HCT116 (cell line): ENCODE measurements around the gene OR14I1. TPM values are rescaled to one million over a fixed set of nuclear protein-coding genes. Genes with fewer than 3 reads are reported as not detected.

Source experiments
- ATAC-seq: fragments of 200-7000 bp; cut with Tn5 transposase; 2 replicates; pipeline ENCODE4 v1.9.1; 2020; ENCODE audit warnings: mild to moderate bottlenecking, moderate library complexity
- BruUV-seq: library from RNA; stranded (reverse); fragments of 400-500 nt; replicated peaks from 2 replicates; lab custom pipeline; 2021; lab: Mats Ljungman, UMichigan
- CTCF ChIA-PET: fragments of 300-600 bp; sonication (Branson Sonifier 250); formaldehyde crosslinking; loops from one replicate; lab custom pipeline; 2021; ENCODE audit warnings: antibody characterized with exemption; lab: Charles Lee
- POLR2A ChIA-PET: fragments of 300-600, 350-600 bp; sonication (Branson Sonifier 250); formaldehyde crosslinking; loops from one replicate; lab custom pipeline; 2021; ENCODE audit warnings: antibody characterized with exemption; lab: Charles Lee
- RAD21 ChIA-PET, 2 experiments: fragments of 300-600 bp; sonication (Branson Sonifier 250); formaldehyde crosslinking; loops; one replicate each; lab custom pipeline; 2023; ENCODE audit warnings: low total read pairs in 2 of 2; ENCODE audit not compliant: uncharacterized antibody in 2 of 2, unreplicated experiment in 2 of 2, low non-redundant PET in 1 of 2; lab: Charles Lee
- DNase-seq: peaks from one replicate; pipeline ENCODE4 v3.0.0-alpha.2; 2010; ENCODE audit warnings: low read depth, low spot score
- H2AFZ ChIP-seq: fragments of 200-600 bp; shearing (Covaris generic), sonication (generic); 2 replicates; pipeline ENCODE4 v1.6.1; 2017; ENCODE audit warnings: low read depth, mixed run types, mixed read lengths, antibody characterized with exemption, low read length; ENCODE audit not compliant: poor library complexity, severe bottlenecking
- H3K27ac ChIP-seq: 2 replicates; pipeline ENCODE4 v1.5.1; 2012; ENCODE audit warnings: low read depth, low read length
- H3K27me3 ChIP-seq: fragments of 200-600 bp; sonication (generic); 2 replicates; pipeline ENCODE4 v1.6.1; 2016; ENCODE audit warnings: mixed run types, low read length, mixed read lengths; ENCODE audit not compliant: insufficient read depth
- H3K36me3 ChIP-seq, 2 experiments: fragments of 200-500 bp in 1 of 2; fragments of 200-600 bp in 1 of 2; sonication (Bioruptor generic) in 1 of 2; sonication (generic) in 1 of 2; 2 replicates each; pipeline versions ENCODE4 v1.5.1 to v1.6.1; 2014 to 2016; ENCODE audit warnings: low read length in 2 of 2, inconsistent platforms in 1 of 2, mixed read lengths in 1 of 2, mixed run types in 1 of 2; ENCODE audit not compliant: insufficient read depth in 2 of 2, control insufficient read depth in 1 of 2
- H3K4me1 ChIP-seq, 2 experiments: fragments of 200-600 bp in 1 of 2; sonication (generic) in 1 of 2; 2 replicates each; pipeline versions ENCODE4 v1.5.1 to v1.6.1; 2012 to 2017; ENCODE audit warnings: low read length in 2 of 2, inconsistent platforms in 1 of 2, mild to moderate bottlenecking in 1 of 2, mixed read lengths in 1 of 2, mixed run types in 1 of 2, moderate library complexity in 1 of 2; ENCODE audit not compliant: insufficient read depth in 2 of 2, control insufficient read depth in 1 of 2
- H3K4me2 ChIP-seq: fragments of 200-600 bp; sonication (generic); 2 replicates; pipeline ENCODE4 v1.6.1; 2017; ENCODE audit warnings: mixed run types, low read length, mixed read lengths
- H3K4me3 ChIP-seq, 2 experiments: fragments of 200-600 bp in 1 of 2; sonication (generic) in 1 of 2; replicated peaks in 1 of 2; 2 replicates each; pipeline ENCODE4 v1.5.1; 2011 to 2016; ENCODE audit warnings: low read length in 2 of 2, control low read depth in 1 of 2, low read depth in 1 of 2, mild to moderate bottlenecking in 1 of 2, mixed read lengths in 1 of 2, mixed run types in 1 of 2
- H3K79me2 ChIP-seq: fragments of 200-600 bp; sonication (generic); 2 replicates; pipeline ENCODE4 v1.6.1; 2017; ENCODE audit warnings: mild to moderate bottlenecking, mixed run types, low read length, moderate library complexity, mixed read lengths; ENCODE audit not compliant: insufficient read depth
- H3K9ac ChIP-seq: fragments of 200-600 bp; sonication (generic); 2 replicates; pipeline ENCODE4 v1.6.1; 2016; ENCODE audit warnings: low read length, mixed read lengths
- H3K9me2 ChIP-seq: fragments of 200-600 bp; sonication (generic), shearing (Covaris generic); 2 replicates; pipeline ENCODE4 v1.6.1; 2017; ENCODE audit warnings: mixed run types, mild to moderate bottlenecking, moderate library complexity; ENCODE audit not compliant: insufficient read depth
- H3K9me3 ChIP-seq, 2 experiments: fragments of 200-500 bp in 1 of 2; fragments of 200-600 bp in 1 of 2; sonication (Bioruptor generic) in 1 of 2; sonication (generic) in 1 of 2; 2 replicates each; pipeline ENCODE4 v1.6.1; 2014 to 2017; ENCODE audit warnings: low read length in 2 of 2, mixed read lengths in 2 of 2, inconsistent platforms in 1 of 2, low read depth in 1 of 2, mild to moderate bottlenecking in 1 of 2, mixed run types in 1 of 2, moderate library complexity in 1 of 2; ENCODE audit not compliant: control insufficient read depth in 1 of 2, insufficient read depth in 1 of 2
- H4K20me1 ChIP-seq: fragments of 200-600 bp; sonication (generic), shearing (Covaris generic); 2 replicates; pipeline ENCODE4 v1.6.1; 2017; ENCODE audit warnings: mixed run types, mild to moderate bottlenecking, moderate library complexity; ENCODE audit not compliant: insufficient read depth
- CBX3 ChIP-seq: IDR thresholded peaks from 2 replicates; pipeline ENCODE4 v1.6.1; 2012; ENCODE audit warnings: low read depth
- CEBPB ChIP-seq: IDR thresholded peaks from 2 replicates; pipeline ENCODE4 v1.6.1; 2012; ENCODE audit warnings: low read depth
- ELF1 ChIP-seq: IDR thresholded peaks from 2 replicates; pipeline ENCODE4 v1.6.1; 2012; ENCODE audit warnings: low read depth, borderline replicate concordance
- EZH2 ChIP-seq: fragments of 200-600 bp; sonication (generic); IDR thresholded peaks from 2 replicates; pipeline ENCODE4 v1.6.1; 2017; ENCODE audit warnings: antibody characterized with exemption, mixed run types
- FOSL1 ChIP-seq: IDR thresholded peaks from 2 replicates; pipeline ENCODE4 v1.6.1; 2012; ENCODE audit warnings: low read depth
- JUND ChIP-seq: IDR thresholded peaks from 2 replicates; pipeline ENCODE4 v1.6.1; 2012
- POLR2AphosphoS5 ChIP-seq: IDR thresholded peaks from 2 replicates; pipeline ENCODE4 v1.6.1; 2011; ENCODE audit warnings: mild to moderate bottlenecking, low read depth, low read length, moderate library complexity
- RAD21 ChIP-seq: IDR thresholded peaks from 2 replicates; pipeline ENCODE4 v1.6.1; 2012; ENCODE audit warnings: low read depth, mild to moderate bottlenecking
- SP1 ChIP-seq: IDR thresholded peaks from 2 replicates; pipeline ENCODE4 v1.6.1; 2012; ENCODE audit warnings: low read depth
- SRF ChIP-seq: IDR thresholded peaks from 2 replicates; pipeline ENCODE4 v1.6.1; 2012; ENCODE audit warnings: low read depth
- TCF7L2 ChIP-seq: IDR thresholded peaks from 2 replicates; pipeline ENCODE4 v1.7.0; 2011; ENCODE audit warnings: borderline replicate concordance, inconsistent platforms; ENCODE audit not compliant: insufficient read depth, insufficient read length; ENCODE audit errors: extremely low read depth
- YY1 ChIP-seq: IDR thresholded peaks from 2 replicates; pipeline ENCODE4 v1.6.1; 2011; ENCODE audit warnings: low read length, low read depth, moderate library complexity, mild to moderate bottlenecking; ENCODE audit not compliant: insufficient replicate concordance; ENCODE audit errors: extremely low read depth
- ZNF274 ChIP-seq: fragments of 200-500 bp; sonication (Bioruptor generic); IDR thresholded peaks from 2 replicates; pipeline ENCODE4 v1.6.1; 2014; ENCODE audit warnings: mild to moderate bottlenecking, low read depth, low read length, inconsistent platforms
- intact Hi-C: fragments of 100-400 bp; cut with micrococcal nuclease; formaldehyde crosslinking; loops from 2 replicates; pipeline ENCODE4 v1.10.0; 2022
- total RNA-seq: library from RNA; stranded (reverse); gene quantifications from one replicate; pipeline ENCODE4 v1.2.1, GENCODE V29; 2021; ENCODE audit not compliant: unreplicated experiment
- TF ChIP-seq, protein P1 (sequence below): IDR thresholded peaks from 2 replicates; pipeline ENCODE4 v1.6.1; 2011; ENCODE audit warnings: mild to moderate bottlenecking, low read length, moderate library complexity; ENCODE audit not compliant: insufficient replicate concordance; ENCODE audit errors: extremely low read depth
- TF ChIP-seq, protein P2 (sequence below): IDR thresholded peaks from 2 replicates; pipeline ENCODE4 v1.6.1; 2012
- TF ChIP-seq, protein P3 (sequence below): IDR thresholded peaks from 2 replicates; pipeline ENCODE4 v1.6.1; 2012; ENCODE audit warnings: low read depth

OR14I1 gene
- total RNA-seq, 1 experiment from 2014 or later = not detected

DNA sequence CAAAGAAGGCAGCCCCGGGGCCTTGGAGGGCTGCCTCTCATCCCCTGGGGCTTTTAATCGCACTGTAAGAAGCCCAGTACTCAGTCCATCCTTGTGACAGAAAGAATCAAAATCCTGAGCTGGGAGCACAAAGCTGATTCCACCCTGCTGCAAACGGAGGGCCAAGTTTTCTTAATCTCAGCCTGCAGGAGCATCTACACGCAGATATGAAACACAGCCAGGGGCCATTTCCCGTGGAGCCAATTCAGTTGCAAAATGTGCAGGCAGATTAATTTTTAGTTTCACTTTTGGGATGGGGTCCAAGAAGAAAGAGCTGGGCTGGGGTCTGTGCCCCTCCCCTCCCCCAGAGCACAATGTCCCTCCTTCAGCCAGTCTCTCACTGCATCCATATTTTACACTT is 48.6 kb upstream of the OR14I1 start:
- no peaks in the 10 kb centered on the region for H3K27me3 ChIP-seq
- no peaks in the 10 kb centered on the region for H3K9me2 ChIP-seq
- no peaks in the 10 kb centered on the region for H3K79me2 ChIP-seq
- no TSS peak for BruUV-seq
- no peak for DNase-seq
- no peak overlapping the region for H3K9ac ChIP-seq
- RAD21 ChIA-PET = no interaction called here
- no peak for ATAC-seq
- H3K36me3 ChIP-seq = no peaks in the 10 kb centered on the region
- POLR2A ChIA-PET = no interaction called here
- no peaks in the 10 kb centered on the region for H4K20me1 ChIP-seq
- CTCF ChIA-PET = no interaction called here
- no peak overlapping the region for H3K4me3 ChIP-seq
- no peak for TF ChIP-seq POLR2AphosphoS5
- TF ChIP-seq TCF7L2 = no peak
- TF ChIP-seq RAD21 = no peak
- TF ChIP-seq FOSL1 = no peak
- no peak for TF ChIP-seq EZH2
- no peak for TF ChIP-seq CBX3
- H3K27ac ChIP-seq = no peak overlapping the region
- H3K9me3 ChIP-seq = peaks cover 0 to 11% of the 10 kb centered on the region in 2 experiments; a peak in 1 of 4 replicates
- intact Hi-C loops = no loop called here
- no peaks in the 10 kb centered on the region for H3K4me1 ChIP-seq
- no peak overlapping the region for H2AFZ ChIP-seq
- no peak overlapping the region for H3K4me2 ChIP-seq

DNA sequence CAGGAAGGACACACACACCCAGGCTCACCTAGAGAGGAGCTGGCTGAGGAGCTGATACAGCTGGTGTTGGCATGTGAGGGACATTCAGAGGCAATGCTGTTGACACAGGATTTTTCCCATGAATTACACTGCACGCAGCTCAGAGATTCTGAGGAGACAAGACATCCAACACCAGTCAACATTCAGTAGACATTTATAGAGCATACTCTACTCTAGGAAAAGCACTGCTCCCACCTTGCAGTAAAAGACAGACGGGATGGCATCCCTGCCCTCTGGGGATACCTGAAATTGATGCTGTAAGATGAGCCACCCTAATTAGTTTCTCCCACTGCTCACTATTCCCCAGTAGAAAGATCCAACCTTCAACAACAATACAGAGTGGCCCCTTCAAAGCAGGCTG is 47.9 kb upstream of the OR14I1 start:
- no peak overlapping the region for H2AFZ ChIP-seq
- POLR2A ChIA-PET = no interaction called here
- TF ChIP-seq ELF1 = no peak
- TF ChIP-seq ZNF274 = no peak
- no peak for TF ChIP-seq YY1
- no peak for TF ChIP-seq CEBPB
- TF ChIP-seq JUND = no peak
- TF ChIP-seq SP1 = no peak
- TF ChIP-seq, protein P1, sequence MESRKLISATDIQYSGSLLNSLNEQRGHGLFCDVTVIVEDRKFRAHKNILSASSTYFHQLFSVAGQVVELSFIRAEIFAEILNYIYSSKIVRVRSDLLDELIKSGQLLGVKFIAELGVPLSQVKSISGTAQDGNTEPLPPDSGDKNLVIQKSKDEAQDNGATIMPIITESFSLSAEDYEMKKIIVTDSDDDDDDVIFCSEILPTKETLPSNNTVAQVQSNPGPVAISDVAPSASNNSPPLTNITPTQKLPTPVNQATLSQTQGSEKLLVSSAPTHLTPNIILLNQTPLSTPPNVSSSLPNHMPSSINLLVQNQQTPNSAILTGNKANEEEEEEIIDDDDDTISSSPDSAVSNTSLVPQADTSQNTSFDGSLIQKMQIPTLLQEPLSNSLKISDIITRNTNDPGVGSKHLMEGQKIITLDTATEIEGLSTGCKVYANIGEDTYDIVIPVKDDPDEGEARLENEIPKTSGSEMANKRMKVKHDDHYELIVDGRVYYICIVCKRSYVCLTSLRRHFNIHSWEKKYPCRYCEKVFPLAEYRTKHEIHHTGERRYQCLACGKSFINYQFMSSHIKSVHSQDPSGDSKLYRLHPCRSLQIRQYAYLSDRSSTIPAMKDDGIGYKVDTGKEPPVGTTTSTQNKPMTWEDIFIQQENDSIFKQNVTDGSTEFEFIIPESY = no peak
- no peak for TF ChIP-seq CBX3
- no peak for TF ChIP-seq SRF
- TF ChIP-seq, protein P2, sequence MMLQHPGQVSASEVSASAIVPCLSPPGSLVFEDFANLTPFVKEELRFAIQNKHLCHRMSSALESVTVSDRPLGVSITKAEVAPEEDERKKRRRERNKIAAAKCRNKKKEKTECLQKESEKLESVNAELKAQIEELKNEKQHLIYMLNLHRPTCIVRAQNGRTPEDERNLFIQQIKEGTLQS = no peak
- TF ChIP-seq FOSL1 = no peak
- TF ChIP-seq, protein P3, sequence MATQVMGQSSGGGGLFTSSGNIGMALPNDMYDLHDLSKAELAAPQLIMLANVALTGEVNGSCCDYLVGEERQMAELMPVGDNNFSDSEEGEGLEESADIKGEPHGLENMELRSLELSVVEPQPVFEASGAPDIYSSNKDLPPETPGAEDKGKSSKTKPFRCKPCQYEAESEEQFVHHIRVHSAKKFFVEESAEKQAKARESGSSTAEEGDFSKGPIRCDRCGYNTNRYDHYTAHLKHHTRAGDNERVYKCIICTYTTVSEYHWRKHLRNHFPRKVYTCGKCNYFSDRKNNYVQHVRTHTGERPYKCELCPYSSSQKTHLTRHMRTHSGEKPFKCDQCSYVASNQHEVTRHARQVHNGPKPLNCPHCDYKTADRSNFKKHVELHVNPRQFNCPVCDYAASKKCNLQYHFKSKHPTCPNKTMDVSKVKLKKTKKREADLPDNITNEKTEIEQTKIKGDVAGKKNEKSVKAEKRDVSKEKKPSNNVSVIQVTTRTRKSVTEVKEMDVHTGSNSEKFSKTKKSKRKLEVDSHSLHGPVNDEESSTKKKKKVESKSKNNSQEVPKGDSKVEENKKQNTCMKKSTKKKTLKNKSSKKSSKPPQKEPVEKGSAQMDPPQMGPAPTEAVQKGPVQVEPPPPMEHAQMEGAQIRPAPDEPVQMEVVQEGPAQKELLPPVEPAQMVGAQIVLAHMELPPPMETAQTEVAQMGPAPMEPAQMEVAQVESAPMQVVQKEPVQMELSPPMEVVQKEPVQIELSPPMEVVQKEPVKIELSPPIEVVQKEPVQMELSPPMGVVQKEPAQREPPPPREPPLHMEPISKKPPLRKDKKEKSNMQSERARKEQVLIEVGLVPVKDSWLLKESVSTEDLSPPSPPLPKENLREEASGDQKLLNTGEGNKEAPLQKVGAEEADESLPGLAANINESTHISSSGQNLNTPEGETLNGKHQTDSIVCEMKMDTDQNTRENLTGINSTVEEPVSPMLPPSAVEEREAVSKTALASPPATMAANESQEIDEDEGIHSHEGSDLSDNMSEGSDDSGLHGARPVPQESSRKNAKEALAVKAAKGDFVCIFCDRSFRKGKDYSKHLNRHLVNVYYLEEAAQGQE = no peak
- TF ChIP-seq TCF7L2 = no peak

More for the DNA sequence above, 47.9 kb upstream of the OR14I1 start:
- ChIA-PET CTCF (no interaction called here), RAD21 (no interaction called here)
- intact Hi-C loops = no loop called here
- Histone ChIP-seq H3K36me3 (no peaks in the 10 kb centered on the region), H4K20me1 (no peaks in the 10 kb centered on the region), H3K9me3 (peaks cover 0 to 11% of the 10 kb centered on the region in 2 experiments; a peak in 1 of 4 replicates), H3K9ac (no peak overlapping the region), H3K4me3 (no peak overlapping the region), H3K9me2 (no peaks in the 10 kb centered on the region), H3K4me1 (no peaks in the 10 kb centered on the region), H3K27me3 (no peaks in the 10 kb centered on the region), H3K4me2 (no peak overlapping the region), H3K79me2 (no peaks in the 10 kb centered on the region), H3K27ac (no peak overlapping the region)
- no TSS peak for BruUV-seq
- ATAC-seq (peak; percentile 17; the same call in 1 of the 2 replicates), DNase-seq (no peak)
